Esophagus squamous epithelium (tissue), 4 donors: Measurements from ENCODE around the gene FGF12.

Experiments used
- POLR2A ChIP-seq, 4 donors: fragments of 450-650 bp; IDR thresholded peaks; one replicate each; pipeline ENCODE4 v1.6.1; 2017; ENCODE audit warnings: antibody characterized with exemption in 4 of 4, mild to moderate bottlenecking in 4 of 4, moderate library complexity in 3 of 4
- TF ChIP-seq, protein P1 (sequence below), 6 experiments: fragments of 450-650 bp in 4 of 6; fragments of 200-600 bp in 2 of 6; sonication (generic) in 2 of 6; IDR thresholded peaks; one replicate each; pipeline ENCODE4 v1.5.1; 2016 to 2019; ENCODE audit warnings: antibody characterized with exemption in 6 of 6, mild to moderate bottlenecking in 4 of 6, moderate library complexity in 4 of 6

DNA sequence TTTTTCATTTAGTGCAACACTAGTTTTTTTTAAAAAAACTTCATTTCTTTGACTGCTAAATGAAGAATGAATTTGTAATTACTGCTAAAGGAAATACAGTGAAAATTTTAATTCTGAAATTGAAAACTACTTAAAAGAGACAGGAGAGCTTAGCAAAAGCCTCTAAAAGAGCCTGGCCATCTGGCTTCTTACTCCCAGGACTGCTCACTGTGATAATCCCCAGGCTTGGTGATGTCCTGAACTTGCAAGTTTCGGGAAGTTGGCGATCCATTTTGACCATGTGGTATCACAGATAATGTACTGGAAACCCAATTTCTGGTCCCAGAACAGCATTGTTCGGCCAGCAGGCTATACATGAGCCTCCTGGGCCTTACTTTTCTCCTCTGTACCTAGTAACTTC lies 292.1 kb downstream of the FGF12 start:
- TF ChIP-seq, protein P1, sequence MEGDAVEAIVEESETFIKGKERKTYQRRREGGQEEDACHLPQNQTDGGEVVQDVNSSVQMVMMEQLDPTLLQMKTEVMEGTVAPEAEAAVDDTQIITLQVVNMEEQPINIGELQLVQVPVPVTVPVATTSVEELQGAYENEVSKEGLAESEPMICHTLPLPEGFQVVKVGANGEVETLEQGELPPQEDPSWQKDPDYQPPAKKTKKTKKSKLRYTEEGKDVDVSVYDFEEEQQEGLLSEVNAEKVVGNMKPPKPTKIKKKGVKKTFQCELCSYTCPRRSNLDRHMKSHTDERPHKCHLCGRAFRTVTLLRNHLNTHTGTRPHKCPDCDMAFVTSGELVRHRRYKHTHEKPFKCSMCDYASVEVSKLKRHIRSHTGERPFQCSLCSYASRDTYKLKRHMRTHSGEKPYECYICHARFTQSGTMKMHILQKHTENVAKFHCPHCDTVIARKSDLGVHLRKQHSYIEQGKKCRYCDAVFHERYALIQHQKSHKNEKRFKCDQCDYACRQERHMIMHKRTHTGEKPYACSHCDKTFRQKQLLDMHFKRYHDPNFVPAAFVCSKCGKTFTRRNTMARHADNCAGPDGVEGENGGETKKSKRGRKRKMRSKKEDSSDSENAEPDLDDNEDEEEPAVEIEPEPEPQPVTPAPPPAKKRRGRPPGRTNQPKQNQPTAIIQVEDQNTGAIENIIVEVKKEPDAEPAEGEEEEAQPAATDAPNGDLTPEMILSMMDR (IDR thresholded peaks at IDR 0.05): no peak
- no peak for TF ChIP-seq POLR2A (IDR thresholded peaks at IDR 0.05)
